IPS DF 19.7 (cell line): ENCODE data around the gene SPRYD4.

Source experiments
- DNase-seq: peaks from one replicate; pipeline ENCODE4 v3.0.0-alpha.2; 2013; ENCODE audit warnings: low read depth, low spot score

Gene SPRYD4

GRCh38 chr12:56468216-56469006, at the start of gene SPRYD4:
TSS of gene SPRYD4 (plus strand) at chr12:56468578. CDS start at chr12:56468592, 14 bp downstream.
- DNase-seq: no peak

GRCh38 chr12:56420411-56420810, 48.0 kb upstream of the SPRYD4 start:
- no peak for DNase-seq

- DNase-seq: no peak
Observed at GRCh38 chr12:56425193-56425592, 43.2 kb upstream of the SPRYD4 start.

GRCh38 chr12:56425940-56426438, 42.4 kb upstream of the SPRYD4 start:
- no peak for DNase-seq

GRCh38 chr12:56431288-56431687, 37.1 kb upstream of the SPRYD4 start:
- no peak for DNase-seq

- DNase-seq: no peak
Observed at GRCh38 chr12:56431850-56432249, 36.5 kb upstream of the SPRYD4 start.

- DNase-seq: no peak
Observed at GRCh38 chr12:56434828-56435227, 33.5 kb upstream of the SPRYD4 start.

- no peak for DNase-seq
Observed at GRCh38 chr12:56437430-56438176, 30.8 kb upstream of the SPRYD4 start.

- peak; percentile 57 for DNase-seq
Observed at GRCh38 chr12:56443208-56443607, 25.2 kb upstream of the SPRYD4 start.

GRCh38 chr12:56448860-56449621, 19.3 kb upstream of the SPRYD4 start, which contains the start of gene TIMELESS:
TSS of gene TIMELESS (minus strand) at chr12:56449426. CDS start at chr12:56434170, 15,256 bp downstream.
- peak; percentile 42 for DNase-seq

GRCh38 chr12:56449622-56449984, 18.8 kb upstream of the SPRYD4 start:
- DNase-seq: no peak

- DNase-seq: no peak
Observed at GRCh38 chr12:56450241-56450640, 18.1 kb upstream of the SPRYD4 start.

GRCh38 chr12:56451147-56451546, 17.2 kb upstream of the SPRYD4 start:
- DNase-seq: no peak

GRCh38 chr12:56454557-56454956, 13.8 kb upstream of the SPRYD4 start, which contains the start of gene MIP:
TSS of gene MIP (minus strand) at chr12:56454657. CDS start at chr12:56454613, 44 bp downstream.
- DNase-seq: no peak

GRCh38 chr12:56457817-56458216, 10.6 kb upstream of the SPRYD4 start:
- DNase-seq: no peak

GRCh38 chr12:56461235-56462159, 6.9 kb upstream of the SPRYD4 start:
- no peak for DNase-seq

GRCh38 chr12:56462565-56462964, 5.8 kb upstream of the SPRYD4 start:
- no peak for DNase-seq

- DNase-seq: no peak
Observed at GRCh38 chr12:56469007-56469930, 891 bp downstream of the SPRYD4 start.

- DNase-seq: no peak
Observed at GRCh38 chr12:56474389-56474788, 6.0 kb downstream of the SPRYD4 start.

- no peak for DNase-seq
Observed at GRCh38 chr12:56476143-56476542, 7.8 kb downstream of the SPRYD4 start.
